HG03575 (cell line): ENCODE data around the gene CCDC186.

ENCODE experiments used
- ATAC-seq: cut with Tn5 transposase; IDR thresholded peaks from one replicate; pipeline ENCODE4 v1.9.1; 2021; ENCODE audit not compliant: unreplicated experiment, insufficient number of reproducible peaks, low FRiP score; ENCODE audit errors: extremely low read depth

The CCDC186 gene

GRCh38 chr10:114078346-114078745 lies 95.7 kb downstream of the CCDC186 start:
- ATAC-seq, result no peak

GRCh38 chr10:114077815-114078219 lies 96.2 kb downstream of the CCDC186 start:
- ATAC-seq, result no peak

DNA sequence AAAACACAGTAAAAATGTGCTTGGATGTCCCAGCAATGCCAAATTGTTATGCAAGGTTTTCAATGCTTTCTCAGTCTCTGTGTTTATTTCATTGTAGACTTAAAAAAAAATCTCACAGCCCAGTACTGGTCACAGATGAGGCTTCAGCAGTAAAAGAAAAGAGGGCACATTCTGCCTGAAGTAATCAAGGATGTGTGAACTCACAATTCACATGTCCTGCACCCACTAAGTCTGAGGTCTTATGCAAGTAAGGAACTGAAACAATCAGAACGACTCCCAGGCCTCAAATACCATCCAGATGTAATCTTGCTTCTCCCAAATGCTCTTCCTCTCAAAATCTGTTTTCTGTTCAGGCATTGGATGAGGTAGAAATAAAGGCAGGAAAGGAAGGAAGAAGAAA lies 96.7 kb downstream of the CCDC186 start:
- ATAC-seq, result no peak

- no peak for ATAC-seq
Observed at GRCh38 chr10:114075093-114075492, 98.9 kb downstream of the CCDC186 start.

DNA sequence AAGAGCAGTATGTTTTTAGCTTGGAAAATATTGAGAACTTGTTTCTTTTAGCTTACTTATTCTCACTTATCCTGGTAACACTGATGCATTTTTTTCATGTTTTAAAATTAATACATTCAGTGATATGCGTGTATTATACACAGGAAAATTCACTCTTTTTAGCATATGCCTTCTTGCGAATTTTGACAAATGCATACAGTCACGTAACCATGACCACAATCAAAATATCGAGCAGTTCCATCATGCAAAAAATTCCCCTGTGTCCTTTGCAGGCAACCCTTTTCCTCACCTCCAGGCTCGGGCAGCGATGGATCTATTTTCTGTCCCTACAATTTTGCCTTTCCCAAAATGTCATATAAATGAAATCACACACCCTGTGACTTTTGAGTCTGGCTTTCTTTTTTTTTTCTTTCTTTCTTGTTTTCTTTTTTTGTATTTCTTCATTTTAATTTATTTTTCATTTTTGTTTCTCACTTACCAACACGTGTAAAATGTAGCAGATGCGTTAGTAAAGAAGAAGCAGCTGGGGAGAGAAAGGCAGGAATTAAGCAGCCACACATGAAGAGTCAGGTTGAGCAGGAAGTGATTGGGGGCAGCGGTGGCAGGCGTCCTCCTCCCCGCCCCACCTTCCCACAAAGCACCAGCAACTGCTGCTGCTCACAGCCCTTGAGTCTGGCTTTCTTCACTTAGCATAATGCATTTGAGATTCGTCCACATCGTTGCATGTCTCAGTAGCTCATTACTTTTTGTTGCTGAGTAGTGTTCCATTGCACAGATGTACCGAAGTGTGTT lies 100.4 kb downstream of the CCDC186 start:
- no peak for ATAC-seq

DNA sequence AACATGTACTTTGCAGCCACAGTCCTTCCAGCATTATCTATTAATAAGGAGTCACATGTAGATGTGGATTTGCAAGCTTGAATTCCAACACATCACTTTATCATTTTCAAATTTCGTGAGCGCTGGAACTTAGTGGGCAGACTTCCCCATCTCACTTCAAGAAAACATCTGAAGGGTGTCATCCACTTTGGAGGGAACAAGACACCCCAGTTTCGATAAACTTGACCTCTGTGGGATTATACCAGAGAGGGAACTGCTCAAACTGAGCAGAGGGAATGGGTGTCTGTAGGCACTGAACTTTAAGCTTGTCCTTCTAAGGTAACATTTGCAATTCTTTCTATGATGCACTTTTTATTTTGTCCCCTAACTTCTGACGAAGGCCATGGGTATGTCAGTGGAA lies 102.8 kb downstream of the CCDC186 start:
- no peak for ATAC-seq
